Panc1 (cell line): ENCODE data around the gene GOLGA3. TPM values are rescaled to one million over a fixed set of nuclear protein-coding genes. Genes with fewer than 3 reads are reported as not detected.

Experiments used
- ATAC-seq: fragments of 200-7000 bp; cut with Tn5 transposase; 2 replicates; pipeline ENCODE4 v1.9.1; 2020; ENCODE audit warnings: mild to moderate bottlenecking, moderate library complexity
- BruUV-seq: library from RNA; stranded (reverse); fragments of 400-500 nt; replicated peaks from 2 replicates; lab custom pipeline; 2021; lab: Mats Ljungman, UMichigan
- CTCF ChIA-PET: fragments of 300-600 bp; sonication (Branson Sonifier 250); formaldehyde crosslinking; loops from one replicate; lab custom pipeline; 2022; ENCODE audit warnings: antibody characterized with exemption; lab: Charles Lee
- POLR2A ChIA-PET: fragments of 300-600 bp; sonication (Branson Sonifier 250); formaldehyde crosslinking; loops from one replicate; lab custom pipeline; 2022; ENCODE audit warnings: antibody characterized with exemption; lab: Charles Lee
- DNase-seq: peaks from one replicate; pipeline ENCODE4 v3.0.0-alpha.2; 2010; ENCODE audit warnings: low read depth, low spot score
- H3K27ac ChIP-seq: 2 replicates; pipeline ENCODE4 v1.5.1; 2011; ENCODE audit warnings: mild to moderate bottlenecking, low read length, inconsistent platforms
- H3K27me3 ChIP-seq: fragments of 200-500 bp; sonication (Bioruptor generic); 2 replicates; pipeline ENCODE4 v1.6.0; 2014; ENCODE audit warnings: low read length, inconsistent platforms; ENCODE audit not compliant: control insufficient read depth, insufficient read depth
- H3K36me3 ChIP-seq: fragments of 200-500 bp; sonication (Bioruptor generic); 2 replicates; pipeline ENCODE4 v1.5.1; 2014; ENCODE audit warnings: inconsistent platforms, mild to moderate bottlenecking, low read length, moderate library complexity; ENCODE audit not compliant: control insufficient read depth, insufficient read depth
- H3K4me1 ChIP-seq: 2 replicates; pipeline ENCODE4 v1.5.1; 2011; ENCODE audit warnings: inconsistent platforms, mild to moderate bottlenecking, low read length, moderate library complexity; ENCODE audit not compliant: control insufficient read depth, insufficient read depth
- H3K4me3 ChIP-seq, 2 experiments: 2 replicates each; pipeline ENCODE4 v1.5.1; 2011 to 2012; ENCODE audit warnings: low read depth in 2 of 2, low read length in 2 of 2, mild to moderate bottlenecking in 2 of 2, inconsistent platforms in 1 of 2, moderate library complexity in 1 of 2
- H3K9me3 ChIP-seq: fragments of 200-500 bp; sonication (Bioruptor generic); 2 replicates; pipeline ENCODE4 v1.5.1; 2014; ENCODE audit warnings: low read depth, mild to moderate bottlenecking, inconsistent platforms, low read length, moderate library complexity; ENCODE audit not compliant: control insufficient read depth, insufficient read depth
- CTCF ChIP-seq: fragments of 450-650 bp; IDR thresholded peaks from 2 replicates; pipeline ENCODE4 v1.5.1; 2017; ENCODE audit warnings: mild to moderate bottlenecking
- POLR2AphosphoS5 ChIP-seq: IDR thresholded peaks from 2 replicates; pipeline ENCODE4 v1.6.1; 2012; ENCODE audit warnings: mild to moderate bottlenecking, low read depth, low read length, moderate library complexity
- REST ChIP-seq, 2 experiments: IDR thresholded peaks; 2 replicates each; pipeline ENCODE4 v1.6.1; 2011 to 2012; ENCODE audit warnings: low read depth in 2 of 2, control low read depth in 1 of 2, low read length in 1 of 2, mild to moderate bottlenecking in 1 of 2, moderate library complexity in 1 of 2; ENCODE audit not compliant: insufficient read depth in 1 of 2
- SIN3A ChIP-seq: IDR thresholded peaks from 2 replicates; pipeline ENCODE4 v1.6.1; 2012; ENCODE audit warnings: low read depth, mild to moderate bottlenecking, low read length, moderate library complexity, borderline replicate concordance; ENCODE audit not compliant: insufficient read depth
- TCF7L2 ChIP-seq: IDR thresholded peaks from 2 replicates; pipeline ENCODE4 v1.6.1; 2011; ENCODE audit warnings: mild to moderate bottlenecking, low read depth, low read length, inconsistent platforms
- in situ Hi-C: cut with HindIII; loops from 2 replicates; pipeline ENCODE4 v1.10.0; 2016; ENCODE audit warnings: low sequenced_read_pairs, low pct_unique_long_range_greater_than_20kb
- intact Hi-C: fragments of 100-400 bp; cut with micrococcal nuclease; formaldehyde crosslinking; loops from one replicate; pipeline ENCODE4 v1.10.0; 2022; ENCODE audit not compliant: unreplicated experiment
- total RNA-seq: library from RNA; stranded (reverse); gene quantifications from one replicate; pipeline ENCODE4 v1.2.1, GENCODE V29; 2021; ENCODE audit not compliant: unreplicated experiment

The GOLGA3 gene
- total RNA-seq, 1 experiment from 2014 or later, result 61.1 TPM

GRCh38 chr12:132784580-132784979, 44.1 kb downstream of the GOLGA3 start:
- no peak overlapping the region for H3K27ac ChIP-seq
- ChIA-PET POLR2A (no interaction called here), CTCF (no interaction called here)
- no peaks in the 10 kb centered on the region for H3K27me3 ChIP-seq
- in situ Hi-C loops (no loop called here), intact Hi-C loops (no loop called here)
- peaks cover 8% of the 10 kb centered on the region; the same call in 1 of the 2 replicates for H3K36me3 ChIP-seq
- TF ChIP-seq POLR2AphosphoS5, result no peak
- TF ChIP-seq TCF7L2, result no peak
- no peak for TF ChIP-seq REST (IDR thresholded peaks at IDR 0.05; ENCODE audit: insufficient read depth in 1 of 2, low read depth in 2 of 2, low read length in 1 of 2)
- TF ChIP-seq SIN3A, result no peak
- no peak for TF ChIP-seq CTCF
- DNase-seq (no peak), ATAC-seq (no peak)
- BruUV-seq, result no TSS peak
- no peak overlapping the region for H3K4me3 ChIP-seq
- H3K9me3 ChIP-seq, result no peaks in the 10 kb centered on the region
- H3K4me1 ChIP-seq, result no peaks in the 10 kb centered on the region

GRCh38 chr12:132783917-132784531, 44.6 kb downstream of the GOLGA3 start:
- in situ Hi-C loops (no loop called here), intact Hi-C loops (no loop called here)
- CTCF ChIA-PET, result no interaction called here
- Histone ChIP-seq H3K36me3 (peaks cover 8% of the 10 kb centered on the region; the same call in 1 of the 2 replicates), H3K4me1 (no peaks in the 10 kb centered on the region), H3K9me3 (no peaks in the 10 kb centered on the region), H3K27me3 (no peaks in the 10 kb centered on the region), H3K4me3 (no peak overlapping the region), H3K27ac (no peak overlapping the region)
- no peak for DNase-seq
- no peak for ATAC-seq
- BruUV-seq, result no TSS peak
- POLR2A ChIA-PET, result no interaction called here
- TF ChIP-seq SIN3A, result no peak
- TF ChIP-seq POLR2AphosphoS5, result no peak
- no peak for TF ChIP-seq TCF7L2

GRCh38 chr12:132781938-132782337, 46.7 kb downstream of the GOLGA3 start:
- BruUV-seq, result no TSS peak
- CTCF ChIA-PET, result interaction anchor here (0.7 kb wide), 1 partner anchor 221 kb away, joined by 7 read pairs; no protein-coding TSS in a partner anchor
- H3K9me3 ChIP-seq, result no peaks in the 10 kb centered on the region
- POLR2A ChIA-PET, result no interaction called here
- in situ Hi-C loops (no loop called here), intact Hi-C loops (no loop called here)
- H3K4me3 ChIP-seq, result no peak overlapping the region
- no peaks in the 10 kb centered on the region for H3K4me1 ChIP-seq
- no peak overlapping the region for H3K27ac ChIP-seq
- peaks cover 8% of the 10 kb centered on the region; the same call in 1 of the 2 replicates for H3K36me3 ChIP-seq
- ATAC-seq, result no peak
- no peaks in the 10 kb centered on the region for H3K27me3 ChIP-seq
- no peak for DNase-seq
- TF ChIP-seq REST (IDR thresholded peaks at IDR 0.05; ENCODE audit: insufficient read depth in 1 of 2, low read depth in 2 of 2, low read length in 1 of 2) (no peak), SIN3A (no peak), TCF7L2 (no peak), CTCF (no peak), POLR2AphosphoS5 (no peak)
